ENCODE measurements around the gene SUGCT. TPM values are rescaled to one million over a fixed set of nuclear protein-coding genes. Genes with fewer than 3 reads are reported as not detected.

The SUGCT gene
- total and polyA plus RNA-seq, 9 of the 15 experiments (the other 6 are each of a cell fraction or from before 2014, with no cell fraction given) = 0.58 to 2.5 (median 1.4) TPM

- TF ChIP-seq HNRNPL (IDR thresholded peaks at IDR 0.05; ENCODE audit: low read depth, low read length) (peak; percentile 89), WHSC1 (IDR thresholded peaks at IDR 0.05; ENCODE audit: low read length) (no peak), KAT7 (CRISPR knock-in tag; IDR thresholded peaks at IDR 0.05; ENCODE audit: borderline replicate concordance) (peak; percentile 78; the same call in 1 of the 2 replicates), CHCHD3 (CRISPR knock-in tag; IDR thresholded peaks at IDR 0.05) (0 out of 2 replicates have a peak, but pooled peaks have one; percentile 55), SMARCE1 (IDR thresholded peaks at IDR 0.05) (no peak), ZNF644 (tag; IDR thresholded peaks at IDR 0.05; ENCODE audit: low read depth) (0 out of 2 replicates have a peak, but pooled peaks have one; percentile 6), ZNF707 (CRISPR knock-in tag; conservative IDR thresholded peaks at IDR 0.05) (no peak), ATF4 (CRISPR knock-in tag; IDR thresholded peaks at IDR 0.05) (no peak), MTA2 (IDR thresholded peaks at IDR 0.05; ENCODE audit: low read depth) (no peak), MAZ (CRISPR knock-in tag; conservative IDR thresholded peaks at IDR 0.05 in 1 of 2, IDR thresholded peaks at IDR 0.05 in 1 of 2) (peak; percentile 99 to 100), E2F3 (CRISPR knock-in tag; IDR thresholded peaks at IDR 0.05) (no peak), FOXK2 (conservative IDR thresholded peaks at IDR 0.05 in 1 of 2, IDR thresholded peaks at IDR 0.05 in 1 of 2; ENCODE audit: low read depth in 2 of 2) (peak; percentile 74 to 81), ARNT (IDR thresholded peaks at IDR 0.05) (peak; percentile 70 to 83; a peak in 1 of 4 replicates), SRSF9 (IDR thresholded peaks at IDR 0.05; ENCODE audit: borderline replicate concordance, low read depth, low read length) (no peak), CAMTA2 (CRISPR knock-in tag; conservative IDR thresholded peaks at IDR 0.05) (no peak), TOE1 (IDR thresholded peaks at IDR 0.05; ENCODE audit: borderline replicate concordance) (peak; percentile 92), TOE1 (CRISPR knock-in tag; IDR thresholded peaks at IDR 0.05; ENCODE audit: borderline replicate concordance, low read depth) (no peak), TAF7 (tag; IDR thresholded peaks at IDR 0.05) (peak; percentile 92), GABPB1 (CRISPR knock-in tag; IDR thresholded peaks at IDR 0.05) (peak; percentile 97), ZNF3 (CRISPR knock-in tag; IDR thresholded peaks at IDR 0.05) (no peak; the same call in 1 of the 2 replicates), KDM1A (IDR thresholded peaks at IDR 0.05) (no peak), IRF2 (CRISPR knock-in tag; IDR thresholded peaks at IDR 0.05) (no peak), SNRNP70 (optimal IDR thresholded peaks at IDR 0.05; ENCODE audit: low read depth, low read length) (no peak), MTA1 (IDR thresholded peaks at IDR 0.05; ENCODE audit: borderline replicate concordance) (no peak), HOXB6 (CRISPR knock-in tag; IDR thresholded peaks at IDR 0.05; ENCODE audit: borderline replicate concordance) (0 out of 2 replicates have a peak, but pooled peaks have one; percentile 63), NR2C1 (IDR thresholded peaks at IDR 0.05) (peak; percentile 84), NR2C1 (tag; IDR thresholded peaks at IDR 0.05) (peak; percentile 89), SNAPC5 (CRISPR knock-in tag; IDR thresholded peaks at IDR 0.05) (no peak), FIP1L1 (IDR thresholded peaks at IDR 0.05; ENCODE audit: low read depth, low read length, poor library complexity, severe bottlenecking) (peak; percentile 66), BCOR (IDR thresholded peaks at IDR 0.05) (peak; percentile 69), ZNF785 (CRISPR knock-in tag; IDR thresholded peaks at IDR 0.05) (no peak)
These were observed at the start of gene SUGCT, which contains the start of gene MPLKIP (continued) for GRCh38 chr7:40134428-40135316.

Data from K562 (cell line).